Upper lobe of right lung (tissue), 1 donor: Measurements from ENCODE around the gene SLC12A2. TPM values are rescaled to one million over a fixed set of nuclear protein-coding genes. Genes with fewer than 3 reads are reported as not detected.

Experiments used
- ATAC-seq: fragments of 200-7000 bp; cut with Tn5 transposase; one replicate; pipeline ENCODE4 v1.9.1; 2020; ENCODE audit warnings: mild to moderate bottlenecking, moderate library complexity
- DNase-seq: peaks from one replicate; pipeline ENCODE4 v3.0.0-alpha.2; 2020
- H3K27ac ChIP-seq: fragments of 200-600 bp; one replicate; pipeline ENCODE4 v1.8.0; 2022
- H3K27me3 ChIP-seq: fragments of 200-600 bp; one replicate; pipeline ENCODE4 v1.8.0; 2022; ENCODE audit warnings: mild to moderate bottlenecking
- H3K36me3 ChIP-seq: fragments of 200-600 bp; one replicate; pipeline ENCODE4 v1.8.0; 2022
- H3K4me1 ChIP-seq: fragments of 200-600 bp; one replicate; pipeline ENCODE4 v1.8.0; 2022
- H3K4me3 ChIP-seq: fragments of 200-600 bp; one replicate; pipeline ENCODE4 v1.8.0; 2022; ENCODE audit warnings: mild to moderate bottlenecking
- H3K9me3 ChIP-seq: fragments of 200-600 bp; one replicate; pipeline ENCODE4 v1.8.0; 2022
- CTCF ChIP-seq: fragments of 200-600 bp; IDR thresholded peaks from one replicate; pipeline ENCODE4 v1.8.0; 2022; ENCODE audit warnings: antibody characterized with exemption
- intact Hi-C: fragments of 100-400 bp; cut with DNase I; formaldehyde crosslinking; loops from one replicate; pipeline ENCODE4 v1.11.0; 2022
- total RNA-seq: library from RNA; stranded (reverse); fragmentation: NEBNext Ultra II Directional; extraction: Animal tissue kit (Norgen Biotek cat#: 25700); gene quantifications from one replicate; pipeline ENCODE4 v1.2.1, GENCODE V29; 2021
- donor health status: DM: no; HTN: yes; CAD: no; lungs with severe emphysema.

SLC12A2 gene
- total RNA-seq, 1 donor from 2014 or later: 23.2 TPM

- ATAC-seq (no peak), DNase-seq (no peak)
- Histone ChIP-seq H3K4me3 (no peak overlapping the region), H3K27ac (no peak overlapping the region), H3K36me3 (no peaks in the 10 kb centered on the region), H3K27me3 (no peaks in the 10 kb centered on the region), H3K9me3 (peaks cover 18% of the 10 kb centered on the region), H3K4me1 (no peaks in the 10 kb centered on the region)
- intact Hi-C loops: no loop called here
- no peak for TF ChIP-seq CTCF
These were observed 13.7 kb downstream of the SLC12A2 start for GRCh38 chr5:128097224-128097623.

- no peak for DNase-seq
- no peak for ATAC-seq
- peaks cover 18% of the 10 kb centered on the region for H3K9me3 ChIP-seq
- no peak for TF ChIP-seq CTCF
- no peaks in the 10 kb centered on the region for H3K36me3 ChIP-seq
- no peak overlapping the region for H3K4me3 ChIP-seq
- H3K27ac ChIP-seq: no peak overlapping the region
- intact Hi-C loops: no loop called here
- H3K4me1 ChIP-seq: no peaks in the 10 kb centered on the region
- no peaks in the 10 kb centered on the region for H3K27me3 ChIP-seq
These were observed 14.2 kb downstream of the SLC12A2 start for GRCh38 chr5:128097781-128098180.

- no peak for ATAC-seq
These were observed 16.4 kb downstream of the SLC12A2 start for GRCh38 chr5:128099944-128100343.

GRCh38 chr5:128100860-128101557 lies 17.4 kb downstream of the SLC12A2 start:
- Histone ChIP-seq H3K9me3 (peaks cover 18% of the 10 kb centered on the region), H3K27me3 (no peaks in the 10 kb centered on the region), H3K27ac (no peak overlapping the region), H3K36me3 (no peaks in the 10 kb centered on the region), H3K4me3 (no peak overlapping the region), H3K4me1 (no peaks in the 10 kb centered on the region)
- DNase-seq (no peak), ATAC-seq (no peak)
- intact Hi-C loops: no loop called here
- no peak for TF ChIP-seq CTCF

More at GRCh38 chr5:128099944-128100343, 16.4 kb downstream of the SLC12A2 start:
- TF ChIP-seq CTCF: no peak
- Histone ChIP-seq H3K27me3 (no peaks in the 10 kb centered on the region), H3K4me1 (no peaks in the 10 kb centered on the region), H3K9me3 (peaks cover 18% of the 10 kb centered on the region), H3K27ac (no peak overlapping the region), H3K4me3 (no peak overlapping the region), H3K36me3 (no peaks in the 10 kb centered on the region)
- no peak for DNase-seq
- intact Hi-C loops: no loop called here

- H3K27me3 ChIP-seq: no peaks in the 10 kb centered on the region
- no peaks in the 10 kb centered on the region for H3K4me1 ChIP-seq
- ATAC-seq: no peak
- intact Hi-C loops: no loop called here
- H3K27ac ChIP-seq: no peak overlapping the region
- H3K4me3 ChIP-seq: no peak overlapping the region
- H3K9me3 ChIP-seq: peaks cover 16% of the 10 kb centered on the region
- no peak for TF ChIP-seq CTCF
- DNase-seq: no peak
- H3K36me3 ChIP-seq: no peaks in the 10 kb centered on the region
These were observed 18.1 kb downstream of the SLC12A2 start for GRCh38 chr5:128101676-128102075.

GRCh38 chr5:128105203-128105602 lies 21.6 kb downstream of the SLC12A2 start:
- no peaks in the 10 kb centered on the region for H3K27me3 ChIP-seq
- intact Hi-C loops: no loop called here
- no peak overlapping the region for H3K27ac ChIP-seq
- no peaks in the 10 kb centered on the region for H3K4me1 ChIP-seq
- no peaks in the 10 kb centered on the region for H3K9me3 ChIP-seq
- H3K4me3 ChIP-seq: no peak overlapping the region
- no peaks in the 10 kb centered on the region for H3K36me3 ChIP-seq
- no peak for TF ChIP-seq CTCF
- ATAC-seq (no peak), DNase-seq (no peak)
